Fibroblast of peridontal ligament (primary cell): Measurements from ENCODE around the gene A3GALT2.

Experiments
- DNase-seq: peaks from one replicate; pipeline ENCODE4 v3.0.0-alpha.2; 2010; ENCODE audit errors: extremely low read depth

Gene A3GALT2

DNA sequence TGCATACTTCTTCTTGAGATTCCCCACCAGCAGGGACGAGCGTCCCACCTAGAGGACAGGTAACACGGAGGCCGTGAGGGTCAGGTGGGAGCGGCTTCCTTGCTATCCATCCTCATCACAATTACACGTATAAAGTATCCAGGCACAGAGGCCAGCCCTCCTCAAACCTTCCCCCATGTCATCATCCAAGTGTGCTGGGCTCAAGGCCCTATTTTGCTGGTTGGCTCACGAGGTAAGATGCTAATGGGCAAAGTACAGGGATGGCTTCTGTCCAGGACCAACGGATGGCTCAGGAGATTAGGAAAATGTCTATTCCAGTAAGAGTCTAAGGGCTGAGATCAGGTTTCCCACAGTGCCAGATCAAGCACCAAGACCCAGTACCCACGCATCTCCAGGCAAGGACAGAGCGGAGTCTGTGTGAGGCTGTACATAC lies 11.5 kb upstream of the A3GALT2 start:
- peak; percentile 88 for DNase-seq

DNA sequence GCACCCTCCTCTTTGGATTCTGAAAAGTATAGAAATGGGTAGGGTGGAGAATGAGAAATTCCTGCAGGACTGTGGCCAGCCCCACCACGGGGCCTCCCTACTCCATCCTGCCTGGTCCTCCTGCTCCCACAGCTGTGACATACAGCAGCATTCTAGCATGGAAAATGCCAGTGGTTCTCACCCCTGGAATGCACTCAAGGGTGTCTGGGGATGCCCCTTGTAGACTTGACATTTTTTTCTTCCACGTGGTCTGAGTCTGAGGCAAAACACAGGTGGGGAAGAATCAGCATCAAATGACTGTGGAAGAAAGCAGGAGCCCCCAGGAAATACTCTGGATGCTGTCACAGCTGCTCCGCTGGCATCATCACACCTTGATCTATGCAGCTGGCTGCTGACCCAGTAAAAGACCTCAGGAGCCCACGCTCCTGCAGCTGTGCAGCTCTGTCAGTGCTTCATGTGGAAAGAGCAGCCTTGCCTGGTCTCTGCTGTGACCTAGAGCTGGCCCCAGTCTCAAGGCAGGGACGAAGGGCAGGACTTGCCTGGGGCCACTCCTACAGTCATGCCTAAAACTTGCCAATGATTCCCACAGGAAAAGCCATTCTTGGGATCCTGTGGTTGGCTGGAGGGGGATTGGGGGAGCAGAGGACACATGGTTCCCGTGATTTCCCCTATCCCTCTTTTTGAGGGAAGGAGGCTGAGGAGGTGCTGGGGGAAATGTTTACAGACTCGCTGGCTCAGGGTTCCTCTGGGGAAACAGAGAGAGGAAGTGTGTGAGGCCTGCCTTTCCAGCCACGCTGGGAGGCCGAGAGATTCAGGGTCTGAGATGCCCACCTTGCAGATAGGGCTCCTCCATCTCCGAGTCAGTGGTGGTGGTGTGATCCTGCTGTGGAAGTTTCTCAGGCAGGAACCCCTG lies 10.8 kb upstream of the A3GALT2 start:
- DNase-seq, result no peak

DNA sequence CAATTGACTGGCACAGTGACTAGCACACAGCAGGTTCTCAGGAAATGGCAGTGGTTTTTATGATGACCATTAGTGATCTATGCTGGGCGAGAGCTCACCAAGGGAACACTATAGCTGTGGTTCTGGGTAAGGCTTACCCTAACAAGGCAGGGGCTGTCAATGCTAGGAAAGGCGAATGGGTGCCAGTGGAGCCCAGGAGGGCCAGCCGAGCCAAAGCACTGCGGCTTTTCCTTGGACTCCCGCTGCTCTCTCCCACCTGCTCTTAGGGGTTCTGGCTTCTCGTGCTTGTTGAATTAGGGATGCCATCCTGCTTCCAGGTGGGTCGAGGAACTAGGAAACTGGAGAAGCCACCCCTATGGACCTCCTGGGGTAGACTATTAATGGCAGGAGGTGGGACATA lies 10.0 kb upstream of the A3GALT2 start:
- DNase-seq, result no peak

DNA sequence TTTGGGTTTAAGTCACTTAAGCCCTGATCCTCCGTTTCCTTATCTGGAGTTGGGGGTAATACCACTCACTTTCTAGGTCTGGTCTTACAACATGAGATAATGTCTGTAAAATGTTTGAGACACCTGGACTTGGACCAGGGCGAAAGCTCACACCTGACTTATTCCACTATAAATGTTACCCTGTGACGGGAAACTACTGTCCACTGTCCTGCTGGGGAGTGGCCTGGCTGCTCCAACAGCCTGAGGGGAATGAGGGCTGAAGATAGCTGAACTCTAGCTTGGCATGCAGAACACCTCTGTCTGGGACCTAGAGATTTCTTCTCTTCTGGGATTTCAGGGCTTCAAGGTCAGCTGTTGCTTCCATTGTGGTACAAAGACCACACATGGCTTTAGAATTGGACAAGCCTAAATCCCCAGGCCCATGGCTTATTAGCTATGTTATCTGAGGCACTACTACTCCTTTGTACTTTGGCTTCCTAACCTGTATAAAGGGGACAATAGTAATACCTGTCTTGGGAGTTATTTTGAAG lies 9.5 kb upstream of the A3GALT2 start:
- no peak for DNase-seq

DNA sequence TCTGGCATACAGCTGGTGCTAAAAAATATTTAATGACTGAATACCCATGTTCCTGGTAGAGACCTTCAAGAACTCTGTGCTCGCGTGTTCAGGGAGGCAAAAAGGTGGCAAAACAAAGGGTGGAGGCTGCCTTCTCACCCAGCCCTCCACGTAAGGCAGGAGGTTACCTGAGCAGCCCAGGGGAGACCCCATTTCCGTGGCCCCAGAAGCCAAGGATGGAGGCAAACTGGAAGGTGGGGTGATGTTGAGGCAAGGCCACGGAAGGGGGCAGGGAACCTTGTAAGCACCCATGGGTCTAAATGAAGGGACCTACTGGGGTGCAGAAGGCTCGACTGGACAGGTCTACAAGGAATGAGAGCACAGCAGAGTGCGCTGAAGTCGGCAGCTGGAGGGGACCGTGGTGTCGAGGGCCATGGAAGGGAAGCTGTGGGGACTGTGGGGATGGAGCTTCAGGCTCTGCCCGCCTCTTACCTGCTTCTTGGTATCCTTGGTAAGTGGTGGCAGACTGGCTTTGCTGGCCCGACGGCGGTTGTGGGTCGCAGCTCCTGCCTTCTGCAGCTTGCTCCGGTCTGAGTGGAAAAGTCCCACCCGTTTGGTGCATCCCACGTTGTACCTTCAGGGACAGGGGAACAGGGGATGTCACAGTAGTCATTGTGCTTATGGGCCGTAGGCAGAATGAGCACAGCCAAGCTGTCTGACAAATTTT lies 8.9 kb upstream of the A3GALT2 start:
- DNase-seq, result no peak

DNA sequence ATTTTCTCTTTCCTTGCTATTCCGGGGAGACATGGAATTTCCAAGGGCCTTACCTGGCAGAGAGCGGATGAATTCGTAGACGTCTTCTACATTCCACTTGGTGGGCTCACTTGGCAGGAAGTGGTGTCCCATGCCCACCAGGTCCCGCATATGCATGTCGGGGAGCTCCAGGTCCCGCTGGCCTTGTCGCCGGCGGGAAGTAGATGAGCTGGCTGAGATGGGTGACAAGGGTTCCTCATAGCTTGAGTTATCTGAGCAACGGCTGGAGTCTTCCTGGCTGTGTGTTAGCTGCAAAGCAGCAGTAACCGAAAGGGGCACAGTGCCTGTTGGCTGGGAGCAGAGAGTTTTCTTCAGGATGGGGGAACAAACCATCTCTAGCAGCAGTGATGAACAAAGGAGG lies 7.9 kb upstream of the A3GALT2 start:
- DNase-seq, result no peak

DNA sequence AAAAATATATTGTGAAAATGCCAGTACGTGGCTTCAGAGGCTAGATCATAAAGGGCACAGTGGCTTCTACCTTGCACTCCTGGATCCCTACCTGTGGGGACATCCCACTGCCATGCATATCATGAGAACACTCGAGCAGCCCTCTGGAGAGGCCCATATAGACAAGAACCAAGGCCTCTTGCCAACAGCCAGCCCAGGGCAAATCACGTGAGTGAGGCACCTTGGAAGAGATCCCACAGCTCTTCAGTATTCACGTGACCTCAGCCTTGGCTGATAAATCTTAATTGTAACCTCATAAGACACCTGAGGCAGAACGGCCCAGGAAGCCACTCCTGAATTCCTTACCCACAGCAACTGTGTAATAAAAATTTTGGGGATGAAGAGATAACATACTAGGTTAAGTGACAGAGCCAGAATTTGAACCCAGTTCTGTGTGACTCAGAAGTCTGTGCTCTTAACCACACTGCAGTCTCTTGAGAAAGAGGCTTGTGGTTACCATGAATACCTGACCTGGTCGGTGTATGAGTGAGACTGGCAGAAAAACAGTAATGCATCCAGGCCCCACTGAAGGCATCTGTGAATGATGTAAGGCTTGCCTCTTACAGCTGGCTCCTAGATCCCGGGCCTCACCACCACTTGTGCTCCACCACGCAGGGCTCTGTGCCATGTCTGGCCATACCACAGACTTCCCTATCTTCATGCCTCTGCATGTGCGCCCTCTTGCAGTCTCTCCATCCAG lies 6.9 kb upstream of the A3GALT2 start:
- peak; percentile 98 for DNase-seq

DNA sequence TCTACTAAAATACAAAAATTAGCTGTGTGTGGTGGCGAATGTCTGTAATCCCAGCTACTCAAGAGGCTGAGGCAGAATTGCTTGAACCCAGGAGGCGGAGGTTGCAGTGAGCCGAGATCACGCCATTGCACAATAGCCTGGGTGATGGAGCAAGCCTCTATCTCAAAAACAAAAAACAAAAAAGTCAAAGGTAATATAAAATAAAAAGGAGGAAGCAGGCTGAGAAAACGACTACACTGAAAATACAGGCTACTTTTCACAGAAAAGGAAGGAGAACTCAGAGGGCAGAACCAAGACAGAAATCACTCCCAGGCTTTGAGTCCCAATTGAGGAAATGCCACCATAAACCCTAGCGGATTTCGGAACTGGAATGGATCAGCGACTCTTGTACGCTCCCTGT lies 5.9 kb upstream of the A3GALT2 start:
- no peak for DNase-seq

DNA sequence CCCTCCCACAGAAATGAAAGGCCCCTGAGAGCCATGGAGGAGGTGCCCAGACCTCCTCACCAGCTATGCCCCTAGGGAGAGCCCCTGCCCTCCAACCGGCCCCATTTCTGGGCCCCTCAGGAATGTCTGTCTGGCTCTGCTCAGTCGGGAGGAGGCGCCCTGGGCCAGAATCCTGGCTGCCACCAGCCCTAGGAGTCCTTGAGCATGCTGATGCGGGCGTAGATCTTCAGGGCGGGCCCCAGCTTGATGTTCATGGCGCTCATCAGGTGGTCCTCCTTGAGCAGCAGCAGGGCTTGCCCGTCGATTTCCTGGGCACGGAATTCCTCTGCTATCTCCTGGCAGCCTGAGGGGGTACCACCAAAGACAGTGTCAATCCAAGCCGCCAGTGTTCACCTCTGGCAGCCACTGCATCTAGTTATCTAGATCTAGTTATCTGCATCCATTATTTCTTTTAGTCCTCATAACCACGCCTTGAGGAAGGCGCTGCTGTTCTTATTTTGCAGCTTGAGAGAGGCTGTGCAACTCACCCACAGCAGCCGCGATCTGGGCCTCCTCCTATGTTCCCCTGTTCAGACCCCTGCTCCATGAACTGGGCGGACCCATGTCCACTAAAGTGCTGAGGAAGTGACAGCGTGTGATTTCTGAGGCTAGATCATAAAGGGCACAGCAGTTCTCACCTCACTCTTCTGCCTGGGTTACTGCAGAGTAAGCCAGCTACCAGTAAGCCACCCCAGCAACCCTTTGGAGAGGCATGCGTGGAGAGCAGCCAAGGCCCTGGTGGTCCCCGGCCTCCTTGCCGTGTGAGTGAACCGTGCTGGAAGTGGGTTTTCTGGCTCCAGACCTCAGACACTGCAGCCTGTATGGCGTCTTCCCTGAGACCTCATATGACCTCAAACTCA lies 4.0 kb upstream of the A3GALT2 start:
- DNase-seq, result no peak

DNA sequence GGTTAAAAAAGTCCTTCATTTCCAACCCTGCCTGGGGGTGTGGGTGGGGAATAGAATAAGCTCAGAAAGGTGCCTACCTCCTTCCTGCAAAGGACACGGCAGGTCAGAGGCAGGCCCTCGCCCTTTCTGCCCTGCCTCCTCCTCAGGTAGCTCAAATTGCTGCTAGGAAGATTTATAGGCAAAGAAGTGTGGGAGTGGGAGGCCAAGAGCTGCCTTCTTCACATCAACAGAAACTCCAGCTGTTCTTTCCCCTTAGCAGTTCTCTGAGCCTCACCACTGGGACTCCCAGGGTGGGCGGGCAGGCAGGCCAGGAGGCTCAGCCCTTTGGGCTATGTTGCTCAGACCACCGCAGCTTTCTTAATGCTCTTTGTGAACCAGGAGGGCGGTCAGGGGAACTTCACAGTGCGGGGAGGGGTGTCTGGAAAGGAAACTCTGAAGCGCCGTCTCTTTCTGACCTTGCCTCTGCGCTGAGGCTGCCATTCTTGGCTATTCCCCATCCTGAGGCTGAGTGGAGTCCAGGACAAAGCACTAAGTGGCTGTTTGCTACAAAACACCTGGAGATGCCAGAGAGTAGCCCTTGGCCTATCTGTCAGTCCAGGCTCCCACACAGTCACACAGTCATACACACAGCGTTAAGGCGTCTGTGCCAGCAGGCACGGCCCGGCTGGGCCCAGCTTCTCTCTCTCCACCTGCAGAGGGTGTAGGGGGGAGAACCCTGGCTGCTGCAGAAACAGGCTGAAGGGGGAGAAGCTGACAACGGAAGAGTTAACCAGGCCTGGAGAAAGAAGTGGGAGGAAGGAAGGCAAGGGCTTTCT lies 3.0 kb upstream of the A3GALT2 start:
- DNase-seq, result no peak

DNA sequence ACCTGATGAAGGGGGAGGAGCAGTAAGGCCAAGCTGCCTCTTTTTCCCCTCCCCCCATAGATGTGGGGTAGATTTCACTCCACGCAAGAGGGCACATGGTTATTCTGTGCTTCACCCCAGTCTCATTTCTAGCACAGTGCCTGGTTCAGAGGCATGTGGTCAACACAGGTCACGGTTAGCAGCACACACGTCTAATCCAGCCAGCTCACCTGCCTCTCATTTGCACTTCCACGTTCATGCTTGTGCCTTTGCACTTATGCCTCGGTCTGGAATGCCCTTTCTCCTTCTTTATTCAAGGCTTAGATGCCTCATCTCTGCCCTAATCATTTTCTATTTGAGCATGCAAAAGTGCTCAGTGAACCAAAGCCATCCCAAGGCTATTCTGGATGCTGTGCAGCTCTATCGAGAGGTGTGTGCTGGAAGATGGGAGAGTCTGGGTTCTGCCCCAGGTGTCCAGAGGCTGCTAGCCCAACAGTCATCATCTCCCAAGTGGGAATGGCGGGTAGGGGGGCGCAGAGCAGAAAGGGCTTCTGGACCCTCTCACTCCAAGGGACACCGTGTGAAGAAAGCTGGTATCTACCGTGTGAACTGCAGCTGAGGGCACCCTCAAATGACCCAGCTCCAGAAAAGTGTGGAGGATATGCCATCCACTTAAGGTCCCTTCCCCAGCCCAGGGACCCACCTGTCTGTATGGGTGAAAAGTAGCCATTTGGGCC lies 2.1 kb upstream of the A3GALT2 start:
- DNase-seq, result no peak

DNA sequence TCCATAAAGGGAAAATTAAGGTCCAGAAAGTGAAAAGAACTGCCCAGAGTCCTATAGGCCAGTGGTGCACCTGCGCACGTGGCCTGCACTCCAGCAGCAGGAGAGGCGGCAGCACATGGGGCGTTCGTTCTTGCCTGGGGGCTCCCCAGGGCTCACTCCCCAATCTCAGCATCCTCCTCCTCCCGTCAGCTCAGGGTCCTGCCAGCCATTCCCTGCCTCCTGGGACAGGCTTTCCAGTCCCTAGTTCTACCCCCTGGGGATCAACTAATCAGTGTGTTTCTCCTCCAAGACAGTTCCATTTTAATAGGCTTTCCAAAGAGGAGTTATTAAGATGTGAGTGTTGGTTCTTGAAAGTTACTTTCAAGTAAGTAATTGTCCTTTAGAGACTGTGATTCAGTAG lies 1.2 kb upstream of the A3GALT2 start:
- DNase-seq, result no peak

DNA sequence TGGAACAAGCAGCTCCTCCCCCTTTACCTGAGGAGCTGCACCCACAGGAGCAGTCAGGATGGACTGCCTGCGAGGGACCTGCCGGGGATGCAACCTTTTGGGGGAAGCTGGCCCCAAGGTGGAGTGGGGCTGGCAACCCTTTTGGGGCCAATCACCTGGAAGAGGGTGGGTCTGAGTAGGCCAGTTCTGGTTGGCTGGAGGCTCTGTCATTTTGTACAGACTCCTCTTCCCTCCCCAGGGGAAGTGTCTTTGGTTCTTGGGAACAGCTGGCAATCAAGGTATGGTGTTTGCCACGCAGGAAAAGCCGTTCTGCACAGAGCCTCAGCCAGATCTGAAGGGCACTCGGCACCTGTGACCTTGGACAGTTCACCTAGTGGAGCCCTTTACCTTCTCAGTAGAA lies 280 bp upstream of the A3GALT2 start:
- no peak for DNase-seq

DNA sequence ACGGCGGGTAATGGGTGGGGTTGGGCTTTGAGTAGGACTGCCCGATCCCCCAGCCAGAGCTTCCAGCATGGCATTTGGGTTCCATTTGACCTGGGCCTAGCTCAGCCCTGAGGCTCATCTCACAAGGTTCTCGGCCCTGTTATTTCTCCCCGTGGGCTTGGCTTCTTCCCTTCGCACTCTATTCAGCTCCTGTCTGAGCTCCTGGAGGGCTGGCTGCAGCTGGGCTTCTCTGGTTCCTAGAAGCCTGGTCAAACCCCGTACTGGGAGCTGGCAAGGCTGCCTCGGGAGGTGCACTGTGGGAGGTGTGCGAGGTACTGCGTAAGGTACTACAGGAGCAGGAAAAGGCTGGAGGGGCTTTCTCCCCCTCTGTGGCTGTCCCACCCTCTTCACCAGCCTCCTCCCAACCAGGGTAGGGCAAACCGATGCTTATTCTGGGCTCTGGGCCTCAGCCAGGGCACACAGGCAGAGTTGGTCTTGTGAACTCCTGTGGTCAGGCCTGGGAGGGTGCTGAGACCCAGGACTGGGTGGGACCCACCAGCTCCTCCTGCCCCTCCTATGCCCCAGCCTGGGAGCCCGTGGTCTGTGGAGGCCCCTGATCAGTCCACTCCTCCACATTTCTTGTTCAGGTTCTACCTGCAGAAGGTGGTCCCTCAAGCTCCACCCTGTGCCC lies 814 bp downstream of the A3GALT2 start:
- no peak for DNase-seq

DNA sequence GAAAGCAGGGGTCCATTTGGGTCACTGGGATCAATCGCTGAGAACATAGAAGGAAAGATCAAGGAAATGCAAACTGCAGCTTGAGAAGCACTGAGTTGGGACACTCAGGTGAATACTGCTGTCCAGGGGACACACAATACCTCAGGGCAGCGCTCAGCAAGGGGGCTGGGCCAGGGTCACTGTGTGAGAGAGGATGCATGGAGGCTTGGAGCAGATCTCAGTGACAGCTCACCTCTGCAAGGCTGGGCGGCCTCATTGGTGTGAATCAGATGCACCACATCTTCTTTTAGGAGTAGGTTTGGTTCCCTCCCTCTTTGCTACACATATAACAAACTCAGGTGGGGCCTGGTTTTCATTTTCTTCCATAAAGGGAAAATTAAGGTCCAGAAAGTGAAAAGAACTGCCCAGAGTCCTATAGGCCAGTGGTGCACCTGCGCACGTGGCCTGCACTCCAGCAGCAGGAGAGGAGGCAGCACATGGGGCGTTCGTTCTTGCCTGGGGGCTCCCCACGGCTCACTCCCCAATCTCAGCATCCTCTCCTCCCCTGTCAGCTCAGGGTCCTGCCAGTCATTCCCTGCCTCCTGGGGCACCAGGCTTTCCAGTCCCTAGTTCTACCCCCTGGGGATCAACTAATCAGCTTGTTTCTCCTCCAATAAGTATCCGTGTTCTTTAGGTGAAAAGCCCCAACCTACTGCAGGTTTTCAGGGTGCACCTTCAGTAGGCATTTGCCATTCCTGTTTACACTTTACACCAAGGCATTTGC lies 1.5 kb downstream of the A3GALT2 start:
- DNase-seq, result no peak

DNA sequence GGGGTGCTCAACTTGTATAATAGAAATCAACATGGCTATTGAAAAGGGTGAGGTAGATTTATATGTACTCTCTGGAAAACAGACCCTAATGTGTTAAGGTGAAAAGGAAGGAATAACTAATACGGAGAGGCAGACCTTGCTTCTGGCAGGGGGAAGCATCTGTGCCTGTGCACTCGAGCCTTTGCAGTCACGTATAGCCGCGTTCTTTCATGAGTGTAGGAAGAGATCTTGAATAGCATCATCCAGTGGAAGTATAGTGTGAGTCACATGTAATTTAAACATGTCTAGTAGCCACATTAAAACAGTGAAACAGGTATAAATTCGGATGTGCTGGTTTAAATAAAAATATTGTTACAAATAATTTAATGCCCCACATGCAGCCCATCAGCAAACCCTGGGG lies 3.0 kb downstream of the A3GALT2 start:
- no peak for DNase-seq

DNA sequence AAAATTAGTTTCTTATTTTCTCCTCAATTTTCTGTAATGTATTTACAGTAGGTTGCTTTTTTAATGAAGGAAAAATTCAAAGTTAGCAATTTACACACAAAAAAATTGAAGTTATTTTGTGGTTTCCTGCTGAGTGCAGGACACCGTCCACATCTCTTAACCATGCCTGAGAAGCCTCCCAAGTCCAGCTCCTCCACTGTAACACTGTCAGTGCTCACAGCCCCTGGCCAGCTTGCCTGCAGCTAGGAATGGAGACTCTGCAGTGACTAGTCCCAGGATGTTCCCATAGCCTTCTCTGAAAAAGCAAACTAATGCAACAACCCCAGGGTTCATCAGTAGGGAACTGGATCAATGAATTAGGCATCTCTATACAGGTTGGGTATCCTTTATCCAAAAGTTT lies 3.5 kb downstream of the A3GALT2 start:
- no peak for DNase-seq

DNA sequence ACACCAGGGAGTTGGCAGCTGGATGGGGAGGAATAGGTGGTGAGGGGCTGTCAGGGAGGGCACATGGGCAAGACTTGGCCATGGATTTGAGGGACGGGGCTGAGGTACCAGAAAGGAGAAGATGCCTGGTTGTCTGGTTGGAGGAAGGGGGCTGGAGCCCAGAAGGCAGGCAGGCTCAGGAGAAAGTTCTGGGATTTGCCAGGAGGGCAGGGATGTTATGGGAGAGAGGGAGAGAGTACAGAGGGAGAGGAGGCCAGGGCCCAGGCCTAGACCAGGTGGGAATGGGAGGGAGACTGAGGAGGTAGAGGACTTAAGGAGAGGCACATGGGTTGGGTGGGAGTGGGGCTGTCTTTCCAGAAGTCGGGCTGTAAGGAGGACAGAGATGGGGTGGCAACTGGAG lies 4.3 kb downstream of the A3GALT2 start:
- no peak for DNase-seq
